22Rv1 (cell line): ENCODE measurements around the gene PCDH8.

Source experiments
- CTCF ChIP-seq: fragments of 450-650 bp; IDR thresholded peaks from 2 replicates; pipeline ENCODE4 v1.5.1; 2017; ENCODE audit warnings: mild to moderate bottlenecking
- ZFX ChIP-seq: fragments of 450-650 bp; IDR thresholded peaks from 2 replicates; pipeline ENCODE4 v1.6.1; 2017; ENCODE audit warnings: antibody characterized with exemption, borderline replicate concordance

- TF ChIP-seq CTCF (no peak), ZFX (no peak)
Measured at GRCh38 chr13:52887165-52887564, 38.7 kb upstream of the PCDH8 start.
